ENCODE results near the gene RNF222. TPM values are rescaled to one million over a fixed set of nuclear protein-coding genes. Genes with fewer than 3 reads are reported as not detected.

Gene RNF222
- polyA plus RNA-seq, 1 donor from 2014 or later = not detected

DNA sequence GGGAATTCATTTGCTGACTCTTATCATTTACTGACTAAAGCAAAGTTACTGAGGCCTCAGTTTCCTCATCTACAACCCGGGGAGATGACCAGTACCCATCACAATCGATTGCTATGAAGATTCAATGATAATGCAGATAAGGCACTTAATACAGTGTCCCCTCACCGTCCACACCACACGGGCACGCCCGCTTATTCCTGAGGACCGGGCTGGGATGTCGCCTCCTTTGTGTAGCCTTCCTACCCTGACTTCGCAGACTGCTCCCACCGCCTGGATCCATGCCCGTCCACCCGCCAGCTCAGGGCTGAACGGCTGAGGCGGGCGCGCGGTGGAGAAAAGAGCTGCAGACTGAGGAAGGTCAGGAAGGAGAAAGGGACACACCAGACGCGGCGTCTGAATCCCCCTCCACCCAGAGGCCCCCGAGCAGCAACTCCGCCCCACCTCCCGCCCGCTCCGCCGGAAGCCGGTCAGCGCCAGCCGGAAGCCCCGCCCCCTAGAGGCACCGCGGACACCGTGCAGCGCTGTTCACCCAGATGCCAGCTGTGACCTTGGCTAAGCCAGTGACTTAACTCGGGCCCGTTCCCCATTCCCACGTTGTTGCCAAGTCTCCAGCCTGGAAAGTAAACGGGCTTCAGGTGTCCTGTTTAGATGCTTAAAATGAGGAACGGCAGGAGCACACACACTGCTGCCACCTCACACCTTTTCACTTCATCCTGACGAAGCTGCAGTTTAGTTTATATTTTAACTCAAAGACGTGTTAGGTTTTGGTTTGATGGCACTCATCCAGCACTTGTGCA, 21.2 kb downstream of the RNF222 start, which contains the start of gene KRABD2:
Gene KRABD2 (minus strand): TSS at position 434 of the 797 bp plus-strand sequence.
- no peaks in the 10 kb centered on the region for H4K20me1 ChIP-seq (ENCODE audit: insufficient read depth)
- peaks cover 22% of the 10 kb centered on the region for H3K79me2 ChIP-seq (replicated peaks; ENCODE audit: insufficient read depth, low read length)
- H3K9me2 ChIP-seq (ENCODE audit: insufficient read depth, low read length) = no peaks in the 10 kb centered on the region
- H3K9me3 ChIP-seq (ENCODE audit: low read length) = no peaks in the 10 kb centered on the region
- H3F3A ChIP-seq (ENCODE audit: insufficient read depth, low read length, poor library complexity, severe bottlenecking) = no peaks in the 10 kb centered on the region
- no peaks in the 10 kb centered on the region for H3K27me3 ChIP-seq (ENCODE audit: insufficient read depth, low read depth, low read length)
- TF ChIP-seq SMC3 (conservative IDR thresholded peaks at IDR 0.05; ENCODE audit: poor library complexity) (peak; percentile 40), POLR2AphosphoS5 (IDR thresholded peaks at IDR 0.05) (peak; percentile 93), TAF1 (IDR thresholded peaks at IDR 0.05; ENCODE audit: low read depth) (peak; percentile 62), CTCF (IDR thresholded peaks at IDR 0.05; ENCODE audit: poor library complexity, severe bottlenecking) (peak; percentile 76), EZH2 (IDR thresholded peaks at IDR 0.05; ENCODE audit: borderline replicate concordance, insufficient read depth, low read length, poor library complexity, severe bottlenecking) (no peak), RAD21 (conservative IDR thresholded peaks at IDR 0.05) (peak; percentile 33), MXI1 (conservative IDR thresholded peaks at IDR 0.05; ENCODE audit: poor library complexity, severe bottlenecking) (peak; percentile 41), EP300 (conservative IDR thresholded peaks at IDR 0.05; ENCODE audit: poor library complexity, severe bottlenecking) (peak; percentile 30), REST (IDR thresholded peaks at IDR 0.05; ENCODE audit: borderline replicate concordance) (peak; percentile 87)
- H3K36me3 ChIP-seq (ENCODE audit: insufficient read depth, low read length) = no peaks in the 10 kb centered on the region
- peak within 1 kb of the TSS; percentile 90 for H3K4me2 ChIP-seq (ENCODE audit: low read length)
- peak within 1 kb of the TSS; percentile 88 for H3K9ac ChIP-seq (ENCODE audit: low read length)
- peak within 1 kb of the TSS; percentile 76 for H3K4me3 ChIP-seq (ENCODE audit: low read length)
- H2AFZ ChIP-seq (ENCODE audit: low read depth, low read length) = peak within 1 kb of the TSS; percentile 61
- H3K27ac ChIP-seq (ENCODE audit: low read length) = peak within 1 kb of the TSS; percentile 93

DNA sequence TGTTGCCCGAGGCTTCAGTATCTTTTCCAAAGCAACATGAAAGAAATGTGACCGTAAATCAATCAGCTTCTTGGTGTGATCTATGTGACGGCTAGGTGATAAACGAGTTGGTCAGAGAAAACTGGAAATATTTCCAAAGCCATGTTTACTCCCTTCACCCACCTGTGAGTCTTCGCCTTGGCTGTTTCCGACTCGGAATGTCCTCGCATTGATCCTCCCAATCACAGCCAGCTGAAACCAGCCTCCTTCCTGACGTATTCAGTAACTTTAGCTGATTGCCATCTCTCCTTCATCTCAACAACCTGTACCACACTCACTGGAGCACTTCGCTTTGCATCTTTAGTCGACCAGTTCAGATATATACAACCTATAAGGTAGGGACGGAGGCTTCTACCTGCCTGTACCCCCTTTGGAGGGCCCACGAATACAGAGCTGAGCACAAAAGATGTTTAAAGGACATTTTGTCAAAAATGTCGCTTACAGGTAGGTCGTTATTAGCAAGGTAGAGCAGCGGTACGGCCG, 21.8 kb downstream of the RNF222 start:
- no peaks in the 10 kb centered on the region for H3K9me2 ChIP-seq (ENCODE audit: insufficient read depth, low read length)
- no peaks in the 10 kb centered on the region for H3F3A ChIP-seq (ENCODE audit: insufficient read depth, low read length, poor library complexity, severe bottlenecking)
- no peaks in the 10 kb centered on the region for H3K27me3 ChIP-seq (ENCODE audit: insufficient read depth, low read depth, low read length)
- no peaks in the 10 kb centered on the region for H3K36me3 ChIP-seq (ENCODE audit: insufficient read depth, low read length)
- H3K9me3 ChIP-seq (ENCODE audit: low read length) = no peaks in the 10 kb centered on the region
- H3K4me3 ChIP-seq (ENCODE audit: low read length) = peak overlapping the region; percentile 76
- H2AFZ ChIP-seq (ENCODE audit: low read depth, low read length) = peak overlapping the region; percentile 61
- peak overlapping the region; percentile 88 for H3K9ac ChIP-seq (ENCODE audit: low read length)
- no peaks in the 10 kb centered on the region for H4K20me1 ChIP-seq (ENCODE audit: insufficient read depth)
- TF ChIP-seq EZH2 (IDR thresholded peaks at IDR 0.05; ENCODE audit: borderline replicate concordance, insufficient read depth, low read length, poor library complexity, severe bottlenecking) (no peak), RAD21 (conservative IDR thresholded peaks at IDR 0.05) (no peak), MXI1 (conservative IDR thresholded peaks at IDR 0.05; ENCODE audit: poor library complexity, severe bottlenecking) (no peak), REST (IDR thresholded peaks at IDR 0.05; ENCODE audit: borderline replicate concordance) (no peak), CTCF (IDR thresholded peaks at IDR 0.05; ENCODE audit: poor library complexity, severe bottlenecking) (no peak), SMC3 (conservative IDR thresholded peaks at IDR 0.05; ENCODE audit: poor library complexity) (no peak), TAF1 (IDR thresholded peaks at IDR 0.05; ENCODE audit: low read depth) (no peak), POLR2AphosphoS5 (IDR thresholded peaks at IDR 0.05) (no peak), EP300 (conservative IDR thresholded peaks at IDR 0.05; ENCODE audit: poor library complexity, severe bottlenecking) (no peak)
- peak overlapping the region; percentile 90 for H3K4me2 ChIP-seq (ENCODE audit: low read length)
- peaks cover 15% of the 10 kb centered on the region for H3K79me2 ChIP-seq (replicated peaks; ENCODE audit: insufficient read depth, low read length)
- peak overlapping the region; percentile 93 for H3K27ac ChIP-seq (ENCODE audit: low read length)

Measured in neural cell (in vitro differentiated cells).